Tibial nerve (tissue), 4 donors: Measurements from ENCODE around the gene REG4. TPM values are rescaled to one million over a fixed set of nuclear protein-coding genes. Genes with fewer than 3 reads are reported as not detected.

Experiments used
- DNase-seq, 2 donors: peaks; one replicate each; pipeline ENCODE4 v3.0.0-alpha.2; 2019; ENCODE audit warnings: low spot score in 2 of 2
- H3K27ac ChIP-seq, 4 donors: fragments of 200-600 bp; sonication (generic) in 3 of 4; one replicate each; pipeline ENCODE4 v1.5.1; 2017 to 2019; ENCODE audit warnings: mild to moderate bottlenecking in 1 of 4
- H3K27me3 ChIP-seq, 2 donors: fragments of 200-600 bp; sonication (generic) in 1 of 2; one replicate each; pipeline versions ENCODE4 v1.5.1 to v1.6.0; 2017 to 2019
- H3K36me3 ChIP-seq, 3 donors: fragments of 200-600 bp; sonication (generic); one replicate each; pipeline ENCODE4 v1.5.1; 2018 to 2019
- H3K4me1 ChIP-seq, 4 donors: fragments of 200-600 bp; sonication (generic) in 3 of 4; one replicate each; pipeline ENCODE4 v1.5.1; 2017 to 2019
- H3K4me3 ChIP-seq, 4 donors: fragments of 200-600 bp; sonication (generic) in 3 of 4; one replicate each; pipeline ENCODE4 v1.5.1; 2017 to 2019; ENCODE audit warnings: mild to moderate bottlenecking in 1 of 4, moderate library complexity in 1 of 4
- H3K9me3 ChIP-seq, 4 donors: fragments of 200-600 bp; sonication (generic) in 3 of 4; one replicate each; pipeline ENCODE4 v1.5.1; 2017 to 2019
- CTCF ChIP-seq, 5 experiments: fragments of 200-600 bp in 3 of 5; fragments of 450-650 bp in 2 of 5; sonication (generic) in 3 of 5; IDR thresholded peaks; one replicate each; pipeline ENCODE4 v1.5.1; 2016 to 2019; ENCODE audit warnings: antibody characterized with exemption in 5 of 5, mild to moderate bottlenecking in 3 of 5, moderate library complexity in 2 of 5
- EP300 ChIP-seq, 2 donors: sonication (generic); formaldehyde crosslinking; IDR thresholded peaks; one replicate each; pipeline ENCODE4 v1.6.1; 2017; ENCODE audit warnings: antibody characterized with exemption in 2 of 2, mild to moderate bottlenecking in 1 of 2
- POLR2A ChIP-seq, 2 donors: fragments of 450-650 bp; IDR thresholded peaks; one replicate each; pipeline ENCODE4 v1.6.1; 2017; ENCODE audit warnings: antibody characterized with exemption in 2 of 2, mild to moderate bottlenecking in 2 of 2, moderate library complexity in 2 of 2
- WGBS, 2 donors: methylation state at CpG; one replicate each; pipeline ENCODE4 v1.1.5; 2018; 5-methylcytosine and 5-hydroxymethylcytosine counted together
- total RNA-seq, 4 donors: library from RNA; depleted of rRNA; stranded (reverse); fragments of >200 nt; gene quantifications; one replicate each; pipeline ENCODE4 v1.1.0, GENCODE V29; 2016

Gene REG4
- total RNA-seq, 4 donors from 2014 or later: not detected

- no peaks in the 10 kb centered on the region for H3K9me3 ChIP-seq
- no peaks in the 10 kb centered on the region for H3K36me3 ChIP-seq
- no peaks in the 10 kb centered on the region for H3K27me3 ChIP-seq
- no peak for TF ChIP-seq CTCF (IDR thresholded peaks at IDR 0.05)
- no peak for TF ChIP-seq EP300 (IDR thresholded peaks at IDR 0.05)
- no peak for TF ChIP-seq POLR2A (IDR thresholded peaks at IDR 0.05)
- H3K27ac ChIP-seq: peak overlapping the region in 1 of 4 donors; percentile 22
- 84 to 88% methylated on average over 13 of the region's 13 CpGs for WGBS, 2 donors
- H3K4me1 ChIP-seq: peaks cover 0 to 6% (median 0%) of the 10 kb centered on the region in 4 donors
- no peak overlapping the region for H3K4me3 ChIP-seq
- DNase-seq: no peak
These were observed 32.2 kb downstream of the REG4 start for GRCh38 chr1:119778886-119779560.

- no peaks in the 10 kb centered on the region for H3K36me3 ChIP-seq
- H3K9me3 ChIP-seq: no peaks in the 10 kb centered on the region
- DNase-seq: no peak
- no peaks in the 10 kb centered on the region for H3K27me3 ChIP-seq
- peaks cover 0 to 6% (median 0%) of the 10 kb centered on the region in 4 donors for H3K4me1 ChIP-seq
- H3K4me3 ChIP-seq: no peak overlapping the region
- H3K27ac ChIP-seq: no peak overlapping the region
- TF ChIP-seq POLR2A (IDR thresholded peaks at IDR 0.05): no peak
- TF ChIP-seq CTCF (IDR thresholded peaks at IDR 0.05): no peak
- TF ChIP-seq EP300 (IDR thresholded peaks at IDR 0.05): no peak
- 92 to 93% methylated on average over 6 of the region's 6 CpGs for WGBS, 2 donors
These were observed 32.9 kb downstream of the REG4 start for GRCh38 chr1:119778359-119778758.

- Histone ChIP-seq H3K4me3 (no peak overlapping the region), H3K27me3 (no peaks in the 10 kb centered on the region), H3K27ac (no peak overlapping the region), H3K9me3 (no peaks in the 10 kb centered on the region), H3K4me1 (peaks cover 0 to 4% (median 0%) of the 10 kb centered on the region in 4 donors), H3K36me3 (no peaks in the 10 kb centered on the region)
- no peak for DNase-seq
- TF ChIP-seq POLR2A (IDR thresholded peaks at IDR 0.05): no peak
- 72 to 78% methylated on average over 7 of the region's 7 CpGs for WGBS, 2 donors
These were observed 36.3 kb downstream of the REG4 start for GRCh38 chr1:119774746-119775490.

- Histone ChIP-seq H3K9me3 (no peaks in the 10 kb centered on the region), H3K4me3 (no peak overlapping the region), H3K4me1 (no peaks in the 10 kb centered on the region), H3K27me3 (no peaks in the 10 kb centered on the region), H3K36me3 (no peaks in the 10 kb centered on the region), H3K27ac (no peak overlapping the region)
- 76% methylated on average over 3 of the region's 3 CpGs for whole genome bisulfite sequencing, 2 donors
- TF ChIP-seq POLR2A (IDR thresholded peaks at IDR 0.05) (no peak), CTCF (IDR thresholded peaks at IDR 0.05) (no peak), EP300 (IDR thresholded peaks at IDR 0.05) (no peak)
- DNase-seq: no peak
These were observed 37.5 kb downstream of the REG4 start for GRCh38 chr1:119773711-119774241.

GRCh38 chr1:119772298-119772697, 39.0 kb downstream of the REG4 start:
- TF ChIP-seq POLR2A (IDR thresholded peaks at IDR 0.05) (no peak), CTCF (IDR thresholded peaks at IDR 0.05) (no peak), EP300 (IDR thresholded peaks at IDR 0.05) (no peak)
- no peak overlapping the region for H3K4me3 ChIP-seq
- 94 to 95% methylated on average over 2 of the region's 2 CpGs for WGBS, 2 donors

More at GRCh38 chr1:119772298-119772697, 39.0 kb downstream of the REG4 start:
- H3K4me1 ChIP-seq: no peaks in the 10 kb centered on the region
- DNase-seq: no peak
- no peaks in the 10 kb centered on the region for H3K27me3 ChIP-seq
- H3K27ac ChIP-seq: no peak overlapping the region
- no peaks in the 10 kb centered on the region for H3K9me3 ChIP-seq
- no peaks in the 10 kb centered on the region for H3K36me3 ChIP-seq
